Keratinocyte (primary cell): Measurements from ENCODE around the gene ARPIN.

Experiments used
- CTCF ChIP-seq, 3 experiments: IDR thresholded peaks in 1 of 3; conservative IDR thresholded peaks in 1 of 3; optimal IDR thresholded peaks in 1 of 3; 2 replicates in 2 of 3; 3 replicates in 1 of 3; pipeline versions ENCODE3 to v1.5.1; 2011; ENCODE audit warnings: low read length in 3 of 3, mild to moderate bottlenecking in 3 of 3, moderate library complexity in 2 of 3, control low read depth in 1 of 3, inconsistent platforms in 1 of 3; ENCODE audit not compliant: insufficient read depth in 2 of 3; ENCODE audit errors: extremely low read depth in 1 of 3
- EZH2 ChIP-seq: IDR thresholded peaks from one replicate; pipeline ENCODE4 v1.6.1; 2012; ENCODE audit warnings: inconsistent platforms, mild to moderate bottlenecking, low read length, moderate library complexity

GRCh38 chr15:89893696-89894447 lies 18.9 kb downstream of the ARPIN start, which contains the start of gene AP3S2:
- TF ChIP-seq CTCF (optimal IDR thresholded peaks at IDR 0.05 in 1 of 3, IDR thresholded peaks at IDR 0.05 in 1 of 3, conservative IDR thresholded peaks at IDR 0.05 in 1 of 3; ENCODE audit: extremely low read depth in 1 of 3, insufficient read depth in 2 of 3, low read length in 3 of 3) (no peak), EZH2 (no peak)
